Liver (tissue), 3 donors: Measurements from ENCODE around the gene MAP2K6.

Source experiments
- FOXA1 ChIP-seq: IDR thresholded peaks from 2 replicates; pipeline ENCODE4 v1.6.1; 2016; ENCODE audit warnings: antibody characterized with exemption
- GABPA ChIP-seq, 2 donors: IDR thresholded peaks in 1 of 2; conservative IDR thresholded peaks in 1 of 2; 2 replicates each; pipeline ENCODE4 v1.6.1; 2016; ENCODE audit warnings: antibody characterized with exemption in 2 of 2, mild to moderate bottlenecking in 1 of 2, moderate library complexity in 1 of 2
- JUND ChIP-seq, 2 donors: IDR thresholded peaks; 2 replicates each; pipeline ENCODE4 v1.6.1; 2016; ENCODE audit warnings: antibody characterized with exemption in 2 of 2
- REST ChIP-seq: IDR thresholded peaks from 2 replicates; pipeline ENCODE4 v1.6.1; 2016; ENCODE audit warnings: antibody characterized with exemption, mild to moderate bottlenecking
- RXRA ChIP-seq, 2 donors: IDR thresholded peaks; 2 replicates each; pipeline ENCODE4 v1.6.1; 2017 to 2018; ENCODE audit warnings: antibody characterized with exemption in 2 of 2, mild to moderate bottlenecking in 1 of 2
- TAF1 ChIP-seq: conservative IDR thresholded peaks from 2 replicates; pipeline ENCODE4 v1.6.1; 2016; ENCODE audit warnings: antibody characterized with exemption, mild to moderate bottlenecking
- YY1 ChIP-seq: IDR thresholded peaks from 2 replicates; pipeline ENCODE4 v1.6.1; 2016; ENCODE audit warnings: antibody characterized with exemption, mild to moderate bottlenecking
- TF ChIP-seq, protein P1 (sequence below): fragments of 150-350 bp; IDR thresholded peaks from 2 replicates; pipeline ENCODE4 v1.5.1; 2017; ENCODE audit warnings: improper control_type of control experiment, low read depth, low read length; ENCODE audit not compliant: missing input control
- TF ChIP-seq, protein P2 (sequence below): IDR thresholded peaks from 2 replicates; pipeline ENCODE4 v1.6.1; 2016; ENCODE audit warnings: antibody characterized with exemption
- TF ChIP-seq, protein P3 (sequence below): IDR thresholded peaks from 2 replicates; pipeline ENCODE4 v1.6.1; 2016; ENCODE audit warnings: antibody characterized with exemption
- donor health status: healthy.
- donor health status: healthy.

DNA sequence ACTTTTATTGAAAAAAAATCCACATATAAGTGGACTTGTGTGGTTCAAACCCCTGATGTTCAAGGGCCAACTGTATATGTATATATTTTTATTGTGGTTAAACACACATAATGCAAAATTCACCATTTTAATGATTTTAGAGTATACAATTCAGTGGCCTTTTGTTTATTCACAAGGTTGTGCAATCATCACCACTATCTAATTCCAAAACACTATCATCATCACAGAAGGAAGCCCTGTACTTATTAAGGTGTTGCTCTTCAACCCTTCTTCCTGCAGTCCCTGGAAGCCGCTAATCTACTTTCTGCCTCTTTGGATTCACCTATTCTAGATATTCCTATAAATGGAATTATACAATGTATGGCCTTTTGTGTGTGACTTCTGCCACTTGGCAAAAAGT lies 23.0 kb downstream of the MAP2K6 start:
- TF ChIP-seq, protein P1, sequence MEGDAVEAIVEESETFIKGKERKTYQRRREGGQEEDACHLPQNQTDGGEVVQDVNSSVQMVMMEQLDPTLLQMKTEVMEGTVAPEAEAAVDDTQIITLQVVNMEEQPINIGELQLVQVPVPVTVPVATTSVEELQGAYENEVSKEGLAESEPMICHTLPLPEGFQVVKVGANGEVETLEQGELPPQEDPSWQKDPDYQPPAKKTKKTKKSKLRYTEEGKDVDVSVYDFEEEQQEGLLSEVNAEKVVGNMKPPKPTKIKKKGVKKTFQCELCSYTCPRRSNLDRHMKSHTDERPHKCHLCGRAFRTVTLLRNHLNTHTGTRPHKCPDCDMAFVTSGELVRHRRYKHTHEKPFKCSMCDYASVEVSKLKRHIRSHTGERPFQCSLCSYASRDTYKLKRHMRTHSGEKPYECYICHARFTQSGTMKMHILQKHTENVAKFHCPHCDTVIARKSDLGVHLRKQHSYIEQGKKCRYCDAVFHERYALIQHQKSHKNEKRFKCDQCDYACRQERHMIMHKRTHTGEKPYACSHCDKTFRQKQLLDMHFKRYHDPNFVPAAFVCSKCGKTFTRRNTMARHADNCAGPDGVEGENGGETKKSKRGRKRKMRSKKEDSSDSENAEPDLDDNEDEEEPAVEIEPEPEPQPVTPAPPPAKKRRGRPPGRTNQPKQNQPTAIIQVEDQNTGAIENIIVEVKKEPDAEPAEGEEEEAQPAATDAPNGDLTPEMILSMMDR, result no peak
- no peak for TF ChIP-seq JUND (IDR thresholded peaks at IDR 0.05)
- no peak for TF ChIP-seq REST
- no peak for TF ChIP-seq GABPA (IDR thresholded peaks at IDR 0.05 in 1 of 2, conservative IDR thresholded peaks at IDR 0.05 in 1 of 2)
- TF ChIP-seq FOXA1, result no peak
- TF ChIP-seq RXRA (IDR thresholded peaks at IDR 0.05), result no peak
- TF ChIP-seq TAF1, result no peak
- TF ChIP-seq, protein P2, sequence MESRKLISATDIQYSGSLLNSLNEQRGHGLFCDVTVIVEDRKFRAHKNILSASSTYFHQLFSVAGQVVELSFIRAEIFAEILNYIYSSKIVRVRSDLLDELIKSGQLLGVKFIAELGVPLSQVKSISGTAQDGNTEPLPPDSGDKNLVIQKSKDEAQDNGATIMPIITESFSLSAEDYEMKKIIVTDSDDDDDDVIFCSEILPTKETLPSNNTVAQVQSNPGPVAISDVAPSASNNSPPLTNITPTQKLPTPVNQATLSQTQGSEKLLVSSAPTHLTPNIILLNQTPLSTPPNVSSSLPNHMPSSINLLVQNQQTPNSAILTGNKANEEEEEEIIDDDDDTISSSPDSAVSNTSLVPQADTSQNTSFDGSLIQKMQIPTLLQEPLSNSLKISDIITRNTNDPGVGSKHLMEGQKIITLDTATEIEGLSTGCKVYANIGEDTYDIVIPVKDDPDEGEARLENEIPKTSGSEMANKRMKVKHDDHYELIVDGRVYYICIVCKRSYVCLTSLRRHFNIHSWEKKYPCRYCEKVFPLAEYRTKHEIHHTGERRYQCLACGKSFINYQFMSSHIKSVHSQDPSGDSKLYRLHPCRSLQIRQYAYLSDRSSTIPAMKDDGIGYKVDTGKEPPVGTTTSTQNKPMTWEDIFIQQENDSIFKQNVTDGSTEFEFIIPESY, result no peak
- TF ChIP-seq, protein P3, sequence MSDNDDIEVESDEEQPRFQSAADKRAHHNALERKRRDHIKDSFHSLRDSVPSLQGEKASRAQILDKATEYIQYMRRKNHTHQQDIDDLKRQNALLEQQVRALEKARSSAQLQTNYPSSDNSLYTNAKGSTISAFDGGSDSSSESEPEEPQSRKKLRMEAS, result no peak
- no peak for TF ChIP-seq YY1
